H1 (cell line): ENCODE data around the gene ASIC1. TPM values are rescaled to one million over a fixed set of nuclear protein-coding genes. Genes with fewer than 3 reads are reported as not detected.

Source experiments
- CTCF ChIA-PET: fragments of 300-600 bp; sonication (Branson Sonifier 250); formaldehyde crosslinking; loops from one replicate; lab custom pipeline; 2021; ENCODE audit not compliant: partially characterized antibody; lab: Charles Lee
- POLR2A ChIA-PET: fragments of 300-600 bp; sonication (Branson Sonifier 250); formaldehyde crosslinking; loops from one replicate; lab custom pipeline; 2021; ENCODE audit warnings: inconsistent platforms; ENCODE audit not compliant: partially characterized antibody; lab: Charles Lee
- DNase-seq, 2 experiments: peaks; one replicate each; pipeline versions ENCODE4 v3.0.0 to v3.0.0-alpha.2; 2010 to 2022; ENCODE audit warnings: low spot score in 2 of 2, low read depth in 1 of 2, mixed read lengths in 1 of 2
- FAIRE-seq: peaks from 2 replicates; lab custom pipeline; 2011; peaks lifted over from hg19 to GRCh38; lab: Jason Lieb, UNC
- H2AFZ ChIP-seq: 2 replicates; pipeline ENCODE4 v1.8.1; 2012; ENCODE audit warnings: low read length, inconsistent platforms
- H2AK5ac ChIP-seq: 2 replicates; pipeline ENCODE4 v1.6.1; 2013; ENCODE audit warnings: low read depth, low read length
- H2BK120ac ChIP-seq: replicated peaks from 2 replicates; pipeline ENCODE3; 2013; ENCODE audit warnings: low read depth, low read length, inconsistent platforms
- H2BK12ac ChIP-seq: 2 replicates; pipeline ENCODE4 v1.6.1; 2013; ENCODE audit warnings: low read depth, low read length
- H2BK15ac ChIP-seq: 2 replicates; pipeline ENCODE4 v1.6.1; 2013; ENCODE audit warnings: low read length
- H2BK20ac ChIP-seq: 2 replicates; pipeline ENCODE4 v1.6.1; 2013; ENCODE audit warnings: low read length
- H2BK5ac ChIP-seq: 2 replicates; pipeline ENCODE4 v1.6.1; 2013; ENCODE audit warnings: low read depth, low read length
- H3K14ac ChIP-seq: 2 replicates; pipeline ENCODE4 v1.6.1; 2013; ENCODE audit warnings: inconsistent platforms; ENCODE audit not compliant: insufficient read length
- H3K18ac ChIP-seq: 2 replicates; pipeline ENCODE4 v1.6.1; 2013; ENCODE audit warnings: low read length; ENCODE audit errors: extremely low read depth
- H3K23ac ChIP-seq: 2 replicates; pipeline ENCODE4 v1.6.1; 2013; ENCODE audit warnings: inconsistent platforms; ENCODE audit not compliant: insufficient read length
- H3K23me2 ChIP-seq: 2 replicates; pipeline ENCODE4 v1.6.1; 2013; ENCODE audit warnings: low read depth, low read length
- H3K27ac ChIP-seq: 2 replicates; pipeline ENCODE4 v1.6.1; 2011; ENCODE audit warnings: low read depth, low read length, inconsistent platforms
- H3K27me3 ChIP-seq, 4 experiments: replicated peaks in 1 of 4; 1 replicate in 1 of 4; 2 replicates in 3 of 4; pipeline versions ENCODE4 v1.6.1 to v1.8.1; 2011 to 2013; ENCODE audit warnings: low read length in 3 of 4, mild to moderate bottlenecking in 3 of 4, inconsistent platforms in 2 of 4, mixed read lengths in 2 of 4, moderate library complexity in 1 of 4; ENCODE audit not compliant: control insufficient read depth in 3 of 4, insufficient read depth in 3 of 4; ENCODE audit errors: extremely low read depth in 1 of 4
- H3K36me3 ChIP-seq, 4 experiments: 2 replicates each; pipeline versions ENCODE4 v1.6.1 to v1.8.1; 2011 to 2013; ENCODE audit warnings: mild to moderate bottlenecking in 4 of 4, low read length in 3 of 4, moderate library complexity in 2 of 4, control low read depth in 1 of 4, inconsistent platforms in 1 of 4; ENCODE audit not compliant: insufficient read depth in 4 of 4, control insufficient read depth in 2 of 4
- H3K4ac ChIP-seq: replicated peaks from 2 replicates; pipeline ENCODE3; 2013; ENCODE audit warnings: low read length, low read depth, mixed read lengths, inconsistent platforms; ENCODE audit not compliant: insufficient read length
- H3K4me1 ChIP-seq, 4 experiments: replicated peaks in 1 of 4; 1 replicate in 1 of 4; 2 replicates in 3 of 4; pipeline versions ENCODE4 v1.6.1 to v1.8.1; 2011 to 2013; ENCODE audit warnings: low read length in 3 of 4, inconsistent platforms in 2 of 4, mixed read lengths in 1 of 4; ENCODE audit not compliant: insufficient read depth in 4 of 4, control insufficient read depth in 3 of 4
- H3K4me2 ChIP-seq, 2 experiments: 2 replicates each; pipeline versions ENCODE4 v1.6.1 to v1.8.1; 2011 to 2013; ENCODE audit warnings: low read depth in 2 of 2, low read length in 2 of 2, control low read depth in 1 of 2, inconsistent platforms in 1 of 2, mild to moderate bottlenecking in 1 of 2; ENCODE audit not compliant: insufficient read depth in 1 of 2
- H3K4me3 ChIP-seq, 4 experiments: fragments of 200-600, 300-600 bp in 1 of 4; sonication (generic), shearing (Covaris generic), sonication (Bioruptor Twin) in 1 of 4; 2 replicates each; pipeline versions ENCODE4 v1.5.1 to v1.8.1; 2011 to 2016; ENCODE audit warnings: low read length in 4 of 4, low read depth in 3 of 4, control low read depth in 2 of 4, inconsistent platforms in 2 of 4, mild to moderate bottlenecking in 2 of 4, mixed read lengths in 1 of 4, moderate library complexity in 1 of 4; ENCODE audit not compliant: insufficient read depth in 2 of 4; ENCODE audit errors: extremely low read depth in 1 of 4
- H3K56ac ChIP-seq: replicated peaks from 2 replicates; pipeline ENCODE3; 2013; ENCODE audit warnings: low read depth, mild to moderate bottlenecking, mixed read lengths, low read length, inconsistent platforms; ENCODE audit not compliant: insufficient read length
- H3K79me1 ChIP-seq: 2 replicates; pipeline ENCODE4 v1.6.1; 2013; ENCODE audit warnings: low read depth, low read length, control low read depth
- H3K79me2 ChIP-seq, 2 experiments: 2 replicates each; pipeline versions ENCODE4 v1.6.1 to v1.8.1; 2012 to 2013; ENCODE audit warnings: low read length in 2 of 2, mild to moderate bottlenecking in 2 of 2, inconsistent platforms in 1 of 2; ENCODE audit not compliant: insufficient read depth in 2 of 2, control insufficient read depth in 1 of 2
- H3K9ac ChIP-seq, 4 experiments: replicated peaks in 1 of 4; 1 replicate in 1 of 4; 2 replicates in 3 of 4; pipeline versions ENCODE4 v1.6.1 to v1.8.1; 2011 to 2013; ENCODE audit warnings: low read depth in 3 of 4, low read length in 3 of 4, control low read depth in 2 of 4, mild to moderate bottlenecking in 2 of 4, moderate library complexity in 2 of 4, inconsistent platforms in 1 of 4; ENCODE audit errors: extremely low read depth in 1 of 4
- H3K9me3 ChIP-seq, 2 experiments: 2 replicates each; pipeline versions ENCODE4 v1.6.1 to v1.8.1; 2012 to 2013; ENCODE audit warnings: mild to moderate bottlenecking in 2 of 2, moderate library complexity in 2 of 2, control low read depth in 1 of 2, inconsistent platforms in 1 of 2, low read depth in 1 of 2, low read length in 1 of 2, mixed read lengths in 1 of 2; ENCODE audit not compliant: insufficient read depth in 2 of 2
- H4K20me1 ChIP-seq, 2 experiments: replicated peaks in 1 of 2; 2 replicates each; pipeline versions ENCODE3 to v1.8.1; 2011 to 2013; ENCODE audit warnings: inconsistent platforms in 2 of 2, low read length in 2 of 2, mild to moderate bottlenecking in 1 of 2; ENCODE audit not compliant: insufficient read depth in 2 of 2, control insufficient read depth in 1 of 2
- H4K5ac ChIP-seq: 2 replicates; pipeline ENCODE4 v1.6.1; 2013; ENCODE audit warnings: low read length, low read depth, mixed read lengths, inconsistent platforms; ENCODE audit not compliant: insufficient read length
- H4K8ac ChIP-seq: 2 replicates; pipeline ENCODE4 v1.8.0; 2013; ENCODE audit warnings: mild to moderate bottlenecking, moderate library complexity, low read length, inconsistent platforms; ENCODE audit not compliant: insufficient read depth; ENCODE audit errors: extremely low read depth
- H4K91ac ChIP-seq: replicated peaks from 2 replicates; pipeline ENCODE3; 2013; ENCODE audit warnings: low read length, mixed read lengths, inconsistent platforms; ENCODE audit not compliant: insufficient read length
- ATF2 ChIP-seq: IDR thresholded peaks from 2 replicates; pipeline ENCODE4 v1.6.1; 2012; ENCODE audit warnings: low read length, inconsistent platforms
- CEBPB ChIP-seq: IDR thresholded peaks from 2 replicates; pipeline ENCODE4 v1.6.1; 2012; ENCODE audit warnings: low read depth, low read length
- POLR2A ChIP-seq, 2 experiments: IDR thresholded peaks; 1 replicate in 1 of 2; 2 replicates in 1 of 2; pipeline ENCODE4 v1.6.1; 2011; ENCODE audit warnings: low read depth in 2 of 2, low read length in 2 of 2, mild to moderate bottlenecking in 2 of 2; ENCODE audit errors: control extremely low read depth in 1 of 2
- SIRT6 ChIP-seq: IDR thresholded peaks from one replicate; pipeline ENCODE4 v1.7.1; 2012; ENCODE audit warnings: low read length, inconsistent platforms
- SIX5 ChIP-seq: IDR thresholded peaks from 2 replicates; pipeline ENCODE4 v1.6.1; 2011; ENCODE audit warnings: mild to moderate bottlenecking, low read depth, low read length
- SP1 ChIP-seq: IDR thresholded peaks from 2 replicates; pipeline ENCODE4 v1.6.1; 2011; ENCODE audit warnings: low read depth, low read length
- TEAD4 ChIP-seq: IDR thresholded peaks from 2 replicates; pipeline ENCODE4 v1.6.1; 2012; ENCODE audit warnings: low read depth, low read length, inconsistent platforms, mixed read lengths
- WGBS, 2 experiments: shearing (Covaris generic) in 1 of 2; methylation state at CpG; one replicate each; pipeline versions ENCODE4 v1.1.6 to v1.1.7; 2013 to 2015; ENCODE audit warnings: low lambda C conversion rate in 2 of 2, mixed read lengths in 2 of 2, inconsistent platforms in 1 of 2, low coverage in 1 of 2, missing lambda C conversion rate in 1 of 2; ENCODE audit not compliant: insufficient replicate concordance in 2 of 2, insufficient coverage in 1 of 2, insufficient read length in 1 of 2; ENCODE audit errors: extremely low coverage in 1 of 2, missing lambda C conversion rate in 1 of 2; 5-methylcytosine and 5-hydroxymethylcytosine counted together
- polyA plus RNA-seq, 7 experiments: library from polyadenylated mRNA; depleted of rRNA in 3 of 7; stranded (reverse) in 5 of 7; unstranded in 2 of 7; fragments of >200 nt in 5 of 7; fragments of 200-250 nt in 2 of 7; gene quantifications; 1 replicate in 5 of 7; 2 replicates in 1 of 7; 4 replicates in 1 of 7; pipeline versions ENCODE4 v1.2.1 to v1.2.3, GENCODE V29; 2011 to 2013; ENCODE audit warnings: missing spikeins in 2 of 7, mixed read lengths in 2 of 7
- total RNA-seq: library from RNA; stranded (reverse); fragmentation: NEBNext Ultra II Directional; extraction: Animal tissue kit (Norgen Biotek cat#: 25700); gene quantifications from 2 replicates; pipeline ENCODE4 v1.2.1, GENCODE V29; 2021

Gene ASIC1
- total and polyA plus RNA-seq, 2 of the 8 experiments (the other 6 are each of a cell fraction or from before 2014, with no cell fraction given) = 2.4 to 4.4 TPM

- H3K36me3 ChIP-seq = peaks cover 31 to 48% (median 44%) of the 10 kb centered on the region in 4 experiments
- no peak overlapping the region for H4K5ac ChIP-seq
- POLR2A ChIA-PET = interaction anchor here (0.8 to 25.0 kb wide), 5 partner anchors 11 to 242 kb away, joined by 3 to 457 read pairs (median 22); partner anchors contain the start of genes CERS5, COX14 and GPD1
- no peak overlapping the region for H3K23ac ChIP-seq
- H3K14ac ChIP-seq = no peak overlapping the region
- no peak overlapping the region for H2BK15ac ChIP-seq
- peaks cover 9% of the 10 kb centered on the region for H3K23me2 ChIP-seq
- FAIRE-seq (no peak), DNase-seq (no peak)
- no peak overlapping the region for H4K8ac ChIP-seq
- CTCF ChIA-PET = interaction anchor here (0.6 to 27.3 kb wide), 5 partner anchors 11 to 175 kb away, joined by 3 to 625 read pairs (median 4); partner anchors contain the start of genes COX14 and GPD1
- peaks cover 0 to 22% of the 10 kb centered on the region in 2 experiments; a peak in 3 of 4 replicates for H3K79me2 ChIP-seq
- no peak overlapping the region for H3K27ac ChIP-seq
- no peak overlapping the region for H2BK12ac ChIP-seq
- H3K4ac ChIP-seq = no peak overlapping the region
- peaks cover 7 to 16% of the 10 kb centered on the region in 2 experiments for H4K20me1 ChIP-seq
- H3K4me2 ChIP-seq = peak overlapping the region; percentile 58 to 92
- H3K56ac ChIP-seq = no peak overlapping the region
- 70% methylated on average over 5 of the region's 5 CpGs; no CpG with 5 or more reads in 1 of the 2 experiments for WGBS, 2 experiments
- H2BK120ac ChIP-seq = no peak overlapping the region
- no peaks in the 10 kb centered on the region for H3K9me3 ChIP-seq
- peak overlapping the region in 1 of 4 experiments; percentile 69; a peak in 3 of 7 replicates for H3K9ac ChIP-seq
- no peak overlapping the region for H4K91ac ChIP-seq
- peak overlapping the region; percentile 42 to 88 (median 77); a peak in 7 of 8 replicates for H3K4me3 ChIP-seq
- peaks cover 0 to 6% (median 3%) of the 10 kb centered on the region in 4 experiments; a peak in 3 of 7 replicates for H3K4me1 ChIP-seq
- H3K79me1 ChIP-seq = no peaks in the 10 kb centered on the region; the same call in 1 of the 2 replicates
- no peak overlapping the region for H2BK20ac ChIP-seq
- H2BK5ac ChIP-seq = 0 out of 2 replicates have a peak overlapping the region, but pooled peaks have one; percentile 35
- no peak overlapping the region for H2AK5ac ChIP-seq
- H2AFZ ChIP-seq = no peak overlapping the region
- TF ChIP-seq CEBPB = no peak
- no peak for TF ChIP-seq TEAD4
- 0 out of 3 replicates have a peak, but pooled peaks of 1 of the 2 experiments have one; percentile 35 for TF ChIP-seq POLR2A (IDR thresholded peaks at IDR 0.05; ENCODE audit: control extremely low read depth in 1 of 2, low read depth in 2 of 2, low read length in 2 of 2)
- no peak for TF ChIP-seq SIRT6
- no peak for TF ChIP-seq SIX5
- no peak for TF ChIP-seq ATF2
- TF ChIP-seq SP1 = no peak
- H3K27me3 ChIP-seq = peaks cover 0 to 6% (median 2%) of the 10 kb centered on the region in 4 experiments; a peak in 3 of 7 replicates
- no peak overlapping the region for H3K18ac ChIP-seq
These were observed 28.8 kb downstream of the ASIC1 start for GRCh38 chr12:50086148-50086547.
